ENCODE results near the gene F3. TPM values are rescaled to one million over a fixed set of nuclear protein-coding genes. Genes with fewer than 3 reads are reported as not detected.
A peak's percentile ranks its signal among the peaks of the same experiment; 100 is the strongest.

The F3 gene
- total RNA-seq, 1 donor from 2014 or later, result 32.5 TPM

DNA sequence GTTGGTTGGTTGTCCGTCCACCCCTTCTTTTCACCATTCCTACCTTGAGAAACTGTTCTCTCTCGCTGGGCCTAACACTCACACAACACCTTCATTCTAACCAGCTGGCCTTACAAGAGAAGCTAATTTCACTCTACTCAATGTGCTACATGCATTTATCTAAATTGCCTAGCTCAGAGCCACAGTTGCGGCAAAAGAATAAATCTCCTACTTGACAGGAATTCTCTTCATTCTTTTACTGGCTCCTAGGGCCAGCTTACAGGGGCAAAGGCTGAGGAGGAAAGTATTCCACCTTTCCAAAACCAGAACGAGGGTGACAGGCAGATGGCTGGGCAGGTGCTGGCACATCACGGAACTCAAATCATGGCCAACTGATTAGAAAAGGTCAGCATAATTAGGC is 6.5 kb downstream of the F3 start:
- no peak for TF ChIP-seq CTCF (IDR thresholded peaks at IDR 0.05)
- DNase-seq (ENCODE audit: low spot score in 2 of 2), result no peak
- no peaks in the 10 kb centered on the region for H3K9me3 ChIP-seq
- H3K4me1 ChIP-seq, result no peaks in the 10 kb centered on the region
- H3K27me3 ChIP-seq, result no peaks in the 10 kb centered on the region
- intact Hi-C loops (cut with DNase I), result no loop called here
- H3K27ac ChIP-seq, result no peak overlapping the region
- no peak overlapping the region for H3K4me3 ChIP-seq
- H3K36me3 ChIP-seq, result peaks cover 26 to 46% of the 10 kb centered on the region in 2 donors

GRCh38 chr1:94532077-94532476 is 9.5 kb downstream of the F3 start:
- H3K4me1 ChIP-seq, result peaks cover 0 to 2% of the 10 kb centered on the region in 2 donors
- H3K27me3 ChIP-seq, result no peaks in the 10 kb centered on the region
- H3K9me3 ChIP-seq, result no peaks in the 10 kb centered on the region
- TF ChIP-seq CTCF (IDR thresholded peaks at IDR 0.05), result no peak
- no peak for DNase-seq (ENCODE audit: low spot score in 2 of 2)
- peak overlapping the region in 1 of 2 donors; percentile 20 for H3K27ac ChIP-seq
- peaks cover 28 to 46% of the 10 kb centered on the region in 2 donors for H3K36me3 ChIP-seq
- intact Hi-C loops (cut with DNase I), result no loop called here
- H3K4me3 ChIP-seq, result no peak overlapping the region

DNA sequence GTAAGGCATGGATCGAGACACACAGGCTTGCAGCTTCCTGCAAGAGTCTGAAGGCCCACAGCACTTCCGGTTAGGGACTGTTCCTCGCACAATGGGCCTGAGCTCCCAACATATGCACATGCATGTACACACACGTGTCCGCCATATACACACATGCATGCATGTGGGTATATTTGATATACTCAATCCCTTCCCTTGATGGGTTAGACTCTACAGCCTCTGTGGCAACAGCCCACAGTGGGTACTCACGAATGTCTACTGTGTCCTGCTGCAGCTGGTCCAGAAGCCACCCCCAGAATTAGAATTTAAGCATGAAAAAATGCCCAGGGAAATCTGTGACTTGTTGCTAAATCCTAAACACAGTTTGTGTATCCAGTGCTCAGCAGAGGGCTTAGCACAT is 9.9 kb downstream of the F3 start:
- intact Hi-C loops (cut with DNase I), result no loop called here
- H3K9me3 ChIP-seq, result no peaks in the 10 kb centered on the region
- no peak overlapping the region for H3K27ac ChIP-seq
- no peak for DNase-seq (ENCODE audit: low spot score in 2 of 2)
- H3K4me3 ChIP-seq, result no peak overlapping the region
- no peaks in the 10 kb centered on the region for H3K27me3 ChIP-seq
- TF ChIP-seq CTCF (IDR thresholded peaks at IDR 0.05), result no peak
- H3K4me1 ChIP-seq, result peaks cover 0 to 2% of the 10 kb centered on the region in 2 donors
- peaks cover 28 to 46% of the 10 kb centered on the region in 2 donors for H3K36me3 ChIP-seq

- no peak for TF ChIP-seq CTCF (IDR thresholded peaks at IDR 0.05)
- no peaks in the 10 kb centered on the region for H3K27me3 ChIP-seq
- no peak for DNase-seq (ENCODE audit: low spot score in 2 of 2)
- no peak overlapping the region for H3K27ac ChIP-seq
- H3K4me3 ChIP-seq, result no peak overlapping the region
- H3K9me3 ChIP-seq, result no peaks in the 10 kb centered on the region
- H3K4me1 ChIP-seq, result peaks cover 0 to 2% of the 10 kb centered on the region in 2 donors
- intact Hi-C loops (cut with DNase I), result no loop called here
- peaks cover 22 to 36% of the 10 kb centered on the region in 2 donors for H3K36me3 ChIP-seq
Measured at GRCh38 chr1:94530373-94530878, 11.1 kb downstream of the F3 start.

DNA sequence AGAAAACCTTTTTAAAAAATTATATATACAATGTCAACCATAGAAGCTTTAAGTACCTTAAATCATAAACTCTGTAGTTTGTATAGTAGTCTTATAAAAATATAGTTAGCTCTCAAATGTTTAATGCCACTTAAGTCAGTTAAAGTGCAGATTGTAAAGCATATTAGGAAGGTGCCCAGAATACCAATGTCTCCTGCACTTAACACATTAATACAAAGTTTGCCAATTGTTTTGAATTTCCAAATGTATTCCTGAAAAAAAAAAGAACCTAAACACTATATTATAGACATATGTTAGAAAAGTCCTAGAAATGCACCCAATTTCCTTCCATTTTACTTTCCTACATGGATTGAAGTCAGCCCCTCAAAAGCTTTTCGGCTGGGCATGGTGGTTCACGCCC is 12.1 kb downstream of the F3 start:
- no peak for TF ChIP-seq CTCF (IDR thresholded peaks at IDR 0.05)
- no peak for DNase-seq (ENCODE audit: low spot score in 2 of 2)
- no peaks in the 10 kb centered on the region for H3K9me3 ChIP-seq
- H3K4me3 ChIP-seq, result no peak overlapping the region
- H3K27ac ChIP-seq, result no peak overlapping the region
- no peaks in the 10 kb centered on the region for H3K27me3 ChIP-seq
- intact Hi-C loops (cut with DNase I), result no loop called here
- H3K4me1 ChIP-seq, result peaks cover 0 to 2% of the 10 kb centered on the region in 2 donors
- H3K36me3 ChIP-seq, result peaks cover 15 to 26% of the 10 kb centered on the region in 2 donors

DNA sequence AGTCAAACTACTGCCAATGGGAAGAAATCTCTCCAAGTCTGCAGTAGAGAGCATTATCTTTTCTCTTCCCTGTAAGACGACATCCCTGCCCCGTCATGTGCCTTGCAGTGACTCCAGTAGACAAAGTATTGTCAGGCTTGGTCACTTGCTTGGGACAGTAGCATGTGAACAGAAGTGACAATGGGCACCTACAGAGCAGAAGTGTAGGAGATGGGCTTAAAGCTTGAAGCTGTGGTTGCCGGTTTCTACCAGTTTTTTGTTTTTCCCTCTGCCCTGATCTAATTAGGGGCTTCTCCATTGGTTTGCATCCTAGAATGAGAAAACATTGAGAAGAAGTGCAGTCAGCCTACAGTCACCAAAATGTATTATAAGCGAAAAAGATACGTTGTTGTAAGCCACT is 12.7 kb downstream of the F3 start:
- H3K27me3 ChIP-seq, result no peaks in the 10 kb centered on the region
- H3K27ac ChIP-seq, result no peak overlapping the region
- H3K36me3 ChIP-seq, result peaks cover 15 to 22% of the 10 kb centered on the region in 2 donors
- peaks cover 0 to 2% of the 10 kb centered on the region in 2 donors for H3K4me1 ChIP-seq
- DNase-seq (ENCODE audit: low spot score in 2 of 2), result no peak
- no peaks in the 10 kb centered on the region for H3K9me3 ChIP-seq
- no peak overlapping the region for H3K4me3 ChIP-seq
- no peak for TF ChIP-seq CTCF (IDR thresholded peaks at IDR 0.05)
- intact Hi-C loops (cut with DNase I), result no loop called here
